ENCODE measurements around the gene AGAP2.

GRCh38 chr12:57782243-57782607, 43.7 kb upstream of the AGAP2 start:
- TF ChIP-seq, protein P1, sequence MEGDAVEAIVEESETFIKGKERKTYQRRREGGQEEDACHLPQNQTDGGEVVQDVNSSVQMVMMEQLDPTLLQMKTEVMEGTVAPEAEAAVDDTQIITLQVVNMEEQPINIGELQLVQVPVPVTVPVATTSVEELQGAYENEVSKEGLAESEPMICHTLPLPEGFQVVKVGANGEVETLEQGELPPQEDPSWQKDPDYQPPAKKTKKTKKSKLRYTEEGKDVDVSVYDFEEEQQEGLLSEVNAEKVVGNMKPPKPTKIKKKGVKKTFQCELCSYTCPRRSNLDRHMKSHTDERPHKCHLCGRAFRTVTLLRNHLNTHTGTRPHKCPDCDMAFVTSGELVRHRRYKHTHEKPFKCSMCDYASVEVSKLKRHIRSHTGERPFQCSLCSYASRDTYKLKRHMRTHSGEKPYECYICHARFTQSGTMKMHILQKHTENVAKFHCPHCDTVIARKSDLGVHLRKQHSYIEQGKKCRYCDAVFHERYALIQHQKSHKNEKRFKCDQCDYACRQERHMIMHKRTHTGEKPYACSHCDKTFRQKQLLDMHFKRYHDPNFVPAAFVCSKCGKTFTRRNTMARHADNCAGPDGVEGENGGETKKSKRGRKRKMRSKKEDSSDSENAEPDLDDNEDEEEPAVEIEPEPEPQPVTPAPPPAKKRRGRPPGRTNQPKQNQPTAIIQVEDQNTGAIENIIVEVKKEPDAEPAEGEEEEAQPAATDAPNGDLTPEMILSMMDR (IDR thresholded peaks at IDR 0.05): no peak
- TF ChIP-seq POLR2A (IDR thresholded peaks at IDR 0.05): no peak
